ENCODE results near the gene CEP295NL.
"Not testable (repeated sequence)": the region's sequence is repeated elsewhere in the genome, so short reads cannot be mapped to it uniquely, and the experiment has no call there.

Gene CEP295NL

GRCh38 chr17:78895322-78895721 lies 7.7 kb downstream of the CEP295NL start:
- H3K4me3 ChIP-seq (ENCODE audit: low read depth, low read length) = no peak overlapping the region
- TF ChIP-seq CTCF (IDR thresholded peaks at IDR 0.05; ENCODE audit: low read depth, low read length) = no peak

DNA sequence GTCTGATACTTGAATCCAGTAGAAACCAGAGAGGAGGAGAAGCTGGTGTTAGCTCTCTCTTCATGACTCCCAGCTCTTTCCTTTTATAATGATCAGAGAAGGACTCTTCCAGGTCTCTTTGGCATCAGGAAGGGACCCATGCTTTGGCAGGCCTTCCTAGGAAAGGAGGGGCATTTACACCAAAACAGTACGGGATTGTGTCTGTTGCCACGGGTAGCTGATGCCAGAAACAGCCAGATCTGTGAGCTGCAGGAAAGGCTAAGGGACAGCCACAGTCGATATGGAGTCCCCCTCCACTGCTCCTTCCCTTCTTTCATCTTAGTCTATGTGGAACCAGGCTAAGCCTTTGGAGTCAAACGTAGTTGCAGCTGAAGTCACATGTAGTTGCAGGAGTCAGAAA lies 9.3 kb downstream of the CEP295NL start:
- H3K4me3 ChIP-seq (ENCODE audit: low read depth, low read length) = no peak overlapping the region
- no peak for TF ChIP-seq CTCF (IDR thresholded peaks at IDR 0.05; ENCODE audit: low read depth, low read length)

DNA sequence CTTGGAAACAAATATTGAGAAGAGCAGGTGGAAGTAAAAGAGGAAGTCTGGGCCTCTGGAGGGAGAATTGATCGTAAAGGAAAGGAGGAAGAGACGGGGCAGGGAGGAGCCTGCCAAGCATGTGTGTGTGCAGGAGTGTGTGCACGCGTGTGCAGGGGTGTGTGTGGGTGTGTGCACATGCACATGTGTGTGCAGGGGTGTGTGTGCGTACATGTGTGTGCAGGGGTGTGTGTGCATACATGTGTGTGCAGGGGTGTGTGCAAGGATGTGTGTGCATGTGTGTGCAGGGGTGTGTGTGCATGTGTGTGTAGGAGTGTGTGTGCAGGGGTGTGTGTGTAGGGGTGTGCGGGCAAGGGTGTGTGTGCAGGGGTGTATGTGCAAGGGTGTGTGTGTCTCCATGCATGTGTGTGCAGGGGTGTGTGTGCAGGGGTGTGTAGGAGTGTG lies 10.0 kb downstream of the CEP295NL start:
- no peak overlapping the region for H3K4me3 ChIP-seq (ENCODE audit: low read depth, low read length)
- no peak for TF ChIP-seq CTCF (IDR thresholded peaks at IDR 0.05; ENCODE audit: low read depth, low read length)

DNA sequence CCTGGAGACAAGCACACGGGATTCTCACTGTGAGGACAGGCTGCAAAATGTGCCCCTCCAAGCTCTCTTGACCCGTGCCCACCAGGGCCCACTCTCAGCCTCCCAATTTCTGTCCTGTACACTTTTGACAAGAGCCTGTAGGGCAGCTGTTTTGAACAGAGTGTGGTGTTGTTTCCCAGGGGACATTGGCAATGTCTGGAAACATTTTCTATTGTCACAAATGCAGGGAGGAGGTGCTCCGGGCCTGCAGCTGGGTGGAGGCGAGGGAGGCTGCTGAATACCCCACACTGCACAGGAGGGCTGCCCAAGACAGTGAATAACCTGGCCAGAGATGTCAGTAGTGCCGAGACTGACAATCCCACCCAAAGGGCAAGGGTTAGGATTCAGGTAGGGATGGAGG lies 10.5 kb downstream of the CEP295NL start:
- H3K4me3 ChIP-seq (ENCODE audit: low read depth, low read length) = no peak overlapping the region
- TF ChIP-seq CTCF (IDR thresholded peaks at IDR 0.05; ENCODE audit: low read depth, low read length) = no peak

DNA sequence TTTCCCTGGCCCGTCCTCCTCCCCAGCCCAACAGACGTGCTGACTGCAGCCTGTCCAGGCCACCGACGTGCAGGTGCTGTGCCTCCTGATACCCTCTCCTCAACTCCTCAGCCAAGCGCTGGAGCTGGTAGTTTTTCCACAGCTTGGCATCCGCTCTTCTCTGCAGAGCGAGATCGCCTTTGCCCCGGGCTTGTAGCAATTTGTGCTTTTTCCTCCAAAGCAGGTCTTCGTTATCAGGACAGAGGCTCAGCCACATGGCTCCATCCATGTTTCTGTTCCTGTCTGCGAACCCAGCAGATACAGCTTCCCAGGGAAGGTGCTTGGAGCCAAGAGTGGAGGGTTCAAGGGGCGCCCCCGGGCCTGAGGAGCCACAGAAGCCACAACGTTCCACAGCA lies 10.9 kb downstream of the CEP295NL start:
- no peak for TF ChIP-seq CTCF (IDR thresholded peaks at IDR 0.05; ENCODE audit: low read depth, low read length)
- no peak overlapping the region for H3K4me3 ChIP-seq (ENCODE audit: low read depth, low read length)

DNA sequence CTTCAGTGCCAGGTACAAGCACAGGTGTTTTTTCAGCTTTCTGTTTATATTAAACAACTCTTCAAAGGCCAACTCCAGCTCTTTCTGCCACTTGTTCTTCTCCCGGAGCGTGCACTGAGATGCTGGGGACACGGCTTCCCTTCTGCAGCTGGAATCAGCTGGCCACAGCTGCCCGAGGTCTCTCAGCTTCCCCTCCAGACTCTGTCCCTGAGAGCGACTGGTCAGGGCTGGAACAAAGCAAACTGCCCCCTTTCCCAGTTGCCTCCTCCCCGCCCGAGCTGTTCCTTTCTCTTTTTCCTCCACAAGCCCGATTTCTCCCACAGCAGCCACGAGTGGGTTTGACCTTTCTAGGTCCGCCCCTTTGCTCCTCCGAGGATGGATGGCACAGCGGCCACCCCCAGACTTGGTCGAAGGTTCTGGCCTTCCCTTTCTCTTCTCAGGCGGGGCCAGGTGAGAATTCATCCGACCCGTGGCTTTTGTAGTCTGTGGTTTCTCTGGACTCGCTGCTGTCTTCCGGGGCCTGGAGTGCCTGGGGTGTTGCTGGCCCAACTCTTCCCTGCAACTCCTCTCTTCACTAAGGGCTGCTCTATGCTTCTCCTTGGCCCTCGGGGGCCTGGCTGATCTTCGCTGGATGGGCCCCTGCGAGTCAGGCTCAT lies 11.5 kb downstream of the CEP295NL start:
- H3K4me3 ChIP-seq (ENCODE audit: low read depth, low read length) = no peak overlapping the region
- no peak for TF ChIP-seq CTCF (IDR thresholded peaks at IDR 0.05; ENCODE audit: low read depth, low read length)

GRCh38 chr17:78890498-78890897 lies 12.5 kb downstream of the CEP295NL start:
- no peak for TF ChIP-seq CTCF (IDR thresholded peaks at IDR 0.05; ENCODE audit: low read depth, low read length)
- no peak overlapping the region for H3K4me3 ChIP-seq (ENCODE audit: low read depth, low read length)

DNA sequence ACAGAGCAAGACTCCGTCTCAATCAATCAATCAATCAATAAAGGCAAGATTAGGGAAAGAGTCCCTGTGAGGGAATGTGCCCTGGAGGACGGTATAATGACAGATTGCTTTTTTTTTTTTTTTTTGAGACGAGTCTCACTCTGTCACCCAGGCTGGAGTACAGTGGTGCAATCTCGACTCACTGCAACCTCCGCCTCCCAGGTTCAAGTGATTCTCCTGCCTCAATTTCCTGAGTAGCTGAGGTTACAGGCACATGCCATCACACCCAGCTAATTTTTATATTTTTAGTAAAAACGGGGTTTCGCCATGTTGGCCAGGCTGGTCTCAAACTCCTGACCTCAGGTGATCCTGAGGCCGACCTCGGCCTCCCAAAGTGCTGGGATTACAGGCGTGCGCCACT lies 12.9 kb downstream of the CEP295NL start:
- not testable (repeated sequence) for H3K4me3 ChIP-seq (ENCODE audit: low read depth, low read length)
